HEK293 (cell line): ENCODE data around the gene CCM2L.

Experiments used
- CTCF ChIA-PET: fragments of 350-600 bp; formaldehyde crosslinking; extraction: SDS; loops from one replicate; lab custom pipeline; 2021; ENCODE audit warnings: antibody characterized with exemption; lab: Yijun Ruan, JAX
- POLR2A ChIA-PET: fragments of 300-600 bp; formaldehyde crosslinking; extraction: SDS; loops from one replicate; lab custom pipeline; 2020; ENCODE audit warnings: antibody characterized with exemption, inconsistent platforms; lab: Yijun Ruan, JAX
- H3K27ac ChIP-seq: fragments of 200-500 bp; sonication (Bioruptor generic); 2 replicates; pipeline ENCODE4 v1.5.1; 2014; ENCODE audit warnings: low read depth, low read length, control low read depth, inconsistent platforms; ENCODE audit errors: extremely low read depth
- H3K36me3 ChIP-seq, 2 experiments: fragments of 200-500 bp in 1 of 2; sonication (Bioruptor generic) in 1 of 2; 1 replicate in 1 of 2; 2 replicates in 1 of 2; pipeline ENCODE4 v1.5.1; 2014 to 2017; ENCODE audit warnings: inconsistent platforms in 2 of 2, low read length in 2 of 2; ENCODE audit not compliant: control insufficient read depth in 2 of 2, insufficient read depth in 1 of 2
- H3K4me1 ChIP-seq: fragments of 200-500 bp; sonication (Bioruptor generic); 2 replicates; pipeline ENCODE4 v1.5.1; 2014; ENCODE audit warnings: mild to moderate bottlenecking, low read length, inconsistent platforms; ENCODE audit not compliant: control insufficient read depth, insufficient read depth
- H3K4me3 ChIP-seq: 2 replicates; pipeline ENCODE4 v1.5.1; 2011; ENCODE audit warnings: low read depth, mild to moderate bottlenecking, control low read depth, low read length, moderate library complexity
- H3K9me3 ChIP-seq: fragments of 200-500 bp; sonication (Bioruptor generic); 2 replicates; pipeline ENCODE4 v1.5.1; 2014; ENCODE audit warnings: low read depth, low read length, inconsistent platforms; ENCODE audit not compliant: control insufficient read depth, insufficient read depth
- IKZF3 ChIP-seq: fragments of 450-650 bp; IDR thresholded peaks from 2 replicates; pipeline ENCODE4 v1.5.0; 2018; ENCODE audit warnings: missing biosample characterization, mild to moderate bottlenecking, missing genetic modification characterization, moderate library complexity
- MYNN ChIP-seq: fragments of 450-650 bp; formaldehyde crosslinking; IDR thresholded peaks from 2 replicates; pipeline ENCODE4 v1.5.1; 2016; ENCODE audit warnings: missing biosample characterization, missing genetic modification characterization, borderline replicate concordance
- PRDM1 ChIP-seq: fragments of 450-650 bp; formaldehyde crosslinking; IDR thresholded peaks from 2 replicates; pipeline ENCODE4; 2016; ENCODE audit warnings: missing biosample characterization, missing genetic modification characterization
- SP2 ChIP-seq: fragments of 450-650 bp; formaldehyde crosslinking; IDR thresholded peaks from 2 replicates; pipeline ENCODE4 v1.5.1; 2016; ENCODE audit warnings: missing biosample characterization, missing genetic modification characterization
- ZBTB17 ChIP-seq: fragments of 450-650 bp; formaldehyde crosslinking; IDR thresholded peaks from 2 replicates; pipeline ENCODE4 v1.5.1; 2016; ENCODE audit warnings: missing biosample characterization, missing genetic modification characterization
- ZFP3 ChIP-seq: fragments of 450-650 bp; formaldehyde crosslinking; IDR thresholded peaks from 2 replicates; pipeline ENCODE4 v1.5.1; 2016; ENCODE audit warnings: low read depth, missing biosample characterization, missing genetic modification characterization
- ZNF140 ChIP-seq: fragments of 450-650 bp; formaldehyde crosslinking; IDR thresholded peaks from 2 replicates; pipeline ENCODE4 v1.5.1; 2016; ENCODE audit warnings: missing biosample characterization, missing genetic modification characterization
- ZNF202 ChIP-seq: fragments of 450-650 bp; formaldehyde crosslinking; IDR thresholded peaks from 2 replicates; pipeline ENCODE4 v1.5.1; 2016; ENCODE audit warnings: missing biosample characterization, missing genetic modification characterization, borderline replicate concordance
- ZNF324 ChIP-seq: fragments of 450-650 bp; formaldehyde crosslinking; IDR thresholded peaks from 2 replicates; pipeline ENCODE4 v1.5.1; 2016; ENCODE audit warnings: missing biosample characterization, missing genetic modification characterization
- ZNF544 ChIP-seq: fragments of 450-650 bp; formaldehyde crosslinking; IDR thresholded peaks from 2 replicates; pipeline ENCODE4 v1.5.0; 2017; ENCODE audit warnings: missing biosample characterization, missing genetic modification characterization
- ZNF555 ChIP-seq: fragments of 450-650 bp; formaldehyde crosslinking; conservative IDR thresholded peaks from 2 replicates; pipeline ENCODE4 v1.5.1; 2017; ENCODE audit warnings: missing biosample characterization, mild to moderate bottlenecking, missing genetic modification characterization, inconsistent platforms
- ZNF571 ChIP-seq: fragments of 450-650 bp; formaldehyde crosslinking; IDR thresholded peaks from 2 replicates; pipeline ENCODE4 v1.5.0; 2017; ENCODE audit warnings: missing biosample characterization, missing genetic modification characterization
- ZNF626 ChIP-seq: fragments of 450-650 bp; sonication (Bioruptor Pico); formaldehyde crosslinking; IDR thresholded peaks from 2 replicates; pipeline ENCODE4 v1.5.1; 2018; ENCODE audit warnings: missing biosample characterization, missing genetic modification characterization, inconsistent platforms
- TF ChIP-seq, protein P1 (sequence below): fragments of 450-650 bp; formaldehyde crosslinking; IDR thresholded peaks from 2 replicates; pipeline ENCODE4 v1.5.1; 2016; ENCODE audit warnings: missing biosample characterization, missing genetic modification characterization
- TF ChIP-seq, protein P2 (sequence below): fragments of 450-650 bp; formaldehyde crosslinking; IDR thresholded peaks from 2 replicates; pipeline ENCODE4 v1.5.1; 2016; ENCODE audit warnings: missing biosample characterization, missing genetic modification characterization, borderline replicate concordance
- TF ChIP-seq, protein P3 (sequence below): fragments of 450-650 bp; formaldehyde crosslinking; IDR thresholded peaks from 2 replicates; pipeline ENCODE4 v1.5.1; 2016; ENCODE audit warnings: missing biosample characterization, missing genetic modification characterization
- TF ChIP-seq, protein P4 (sequence below): fragments of 450-650 bp; formaldehyde crosslinking; conservative IDR thresholded peaks from 2 replicates; pipeline ENCODE4 v1.5.1; 2016; ENCODE audit warnings: low read depth, missing biosample characterization, missing genetic modification characterization
- TF ChIP-seq, protein P5 (sequence below): fragments of 450-650 bp; IDR thresholded peaks from 2 replicates; pipeline ENCODE4 v1.5.1; 2018; ENCODE audit warnings: missing biosample characterization, missing genetic modification characterization
- TF ChIP-seq, protein P6 (sequence below): fragments of 450-650 bp; formaldehyde crosslinking; IDR thresholded peaks from 2 replicates; pipeline ENCODE4 v1.5.1; 2016; ENCODE audit warnings: missing biosample characterization, missing genetic modification characterization

The CCM2L gene

DNA sequence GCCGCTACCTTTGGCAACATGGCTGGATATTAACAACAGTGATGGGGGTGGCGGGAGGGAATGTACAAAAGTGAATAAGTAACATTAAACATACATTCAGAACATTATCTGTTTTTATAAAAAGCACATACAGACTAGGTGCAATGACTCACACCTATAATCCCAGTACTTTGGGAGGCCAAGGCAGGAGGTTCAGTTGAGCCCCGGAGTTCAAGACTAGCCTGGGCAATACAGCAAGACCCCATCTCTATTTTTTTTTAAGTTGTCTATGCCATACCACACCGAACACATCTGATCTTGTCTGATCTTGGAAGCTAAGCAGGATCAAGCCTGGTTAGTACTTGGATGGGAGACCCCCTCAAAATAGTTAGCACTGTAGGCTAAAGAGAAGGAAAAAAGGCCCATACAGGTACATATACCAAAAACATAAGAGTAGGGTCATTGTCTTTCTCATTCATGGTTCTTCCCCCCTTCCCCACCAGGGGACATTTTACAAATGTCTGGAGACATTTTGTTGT is 40.1 kb downstream of the CCM2L start:
- H3K36me3 ChIP-seq, result no peaks in the 10 kb centered on the region
- H3K4me1 ChIP-seq, result no peaks in the 10 kb centered on the region
- ChIA-PET CTCF (no interaction called here), POLR2A (no interaction called here)
- TF ChIP-seq, protein P1, sequence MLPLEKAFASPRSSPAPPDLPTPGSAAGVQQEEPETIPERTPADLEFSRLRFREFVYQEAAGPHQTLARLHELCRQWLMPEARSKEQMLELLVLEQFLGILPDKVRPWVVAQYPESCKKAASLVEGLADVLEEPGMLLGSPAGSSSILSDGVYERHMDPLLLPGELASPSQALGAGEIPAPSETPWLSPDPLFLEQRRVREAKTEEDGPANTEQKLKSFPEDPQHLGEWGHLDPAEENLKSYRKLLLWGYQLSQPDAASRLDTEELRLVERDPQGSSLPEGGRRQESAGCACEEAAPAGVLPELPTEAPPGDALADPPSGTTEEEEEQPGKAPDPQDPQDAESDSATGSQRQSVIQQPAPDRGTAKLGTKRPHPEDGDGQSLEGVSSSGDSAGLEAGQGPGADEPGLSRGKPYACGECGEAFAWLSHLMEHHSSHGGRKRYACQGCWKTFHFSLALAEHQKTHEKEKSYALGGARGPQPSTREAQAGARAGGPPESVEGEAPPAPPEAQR (tag by site-specific recombination), result no peak
- TF ChIP-seq ZNF626 (tag by site-specific recombination) (no peak), ZBTB17 (tag by site-specific recombination) (no peak), ZNF544 (tag by site-specific recombination) (no peak), IKZF3 (tag by site-specific recombination) (no peak), ZNF202 (tag by site-specific recombination) (no peak), SP2 (no peak), ZFP3 (no peak), ZNF571 (tag by site-specific recombination) (no peak), PRDM1 (no peak), ZNF140 (tag by site-specific recombination) (no peak), ZNF324 (tag by site-specific recombination) (no peak), ZNF555 (tag by site-specific recombination) (no peak), MYNN (tag by site-specific recombination) (no peak)
- TF ChIP-seq, protein P2, sequence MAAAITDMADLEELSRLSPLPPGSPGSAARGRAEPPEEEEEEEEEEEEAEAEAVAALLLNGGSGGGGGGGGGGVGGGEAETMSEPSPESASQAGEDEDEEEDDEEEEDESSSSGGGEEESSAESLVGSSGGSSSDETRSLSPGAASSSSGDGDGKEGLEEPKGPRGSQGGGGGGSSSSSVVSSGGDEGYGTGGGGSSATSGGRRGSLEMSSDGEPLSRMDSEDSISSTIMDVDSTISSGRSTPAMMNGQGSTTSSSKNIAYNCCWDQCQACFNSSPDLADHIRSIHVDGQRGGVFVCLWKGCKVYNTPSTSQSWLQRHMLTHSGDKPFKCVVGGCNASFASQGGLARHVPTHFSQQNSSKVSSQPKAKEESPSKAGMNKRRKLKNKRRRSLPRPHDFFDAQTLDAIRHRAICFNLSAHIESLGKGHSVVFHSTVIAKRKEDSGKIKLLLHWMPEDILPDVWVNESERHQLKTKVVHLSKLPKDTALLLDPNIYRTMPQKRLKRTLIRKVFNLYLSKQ, result no peak
- TF ChIP-seq, protein P3, sequence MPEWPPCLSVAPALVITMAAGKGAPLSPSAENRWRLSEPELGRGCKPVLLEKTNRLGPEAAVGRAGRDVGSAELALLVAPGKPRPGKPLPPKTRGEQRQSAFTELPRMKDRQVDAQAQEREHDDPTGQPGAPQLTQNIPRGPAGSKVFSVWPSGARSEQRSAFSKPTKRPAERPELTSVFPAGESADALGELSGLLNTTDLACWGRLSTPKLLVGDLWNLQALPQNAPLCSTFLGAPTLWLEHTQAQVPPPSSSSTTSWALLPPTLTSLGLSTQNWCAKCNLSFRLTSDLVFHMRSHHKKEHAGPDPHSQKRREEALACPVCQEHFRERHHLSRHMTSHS (tag by site-specific recombination), result no peak
- TF ChIP-seq, protein P4, sequence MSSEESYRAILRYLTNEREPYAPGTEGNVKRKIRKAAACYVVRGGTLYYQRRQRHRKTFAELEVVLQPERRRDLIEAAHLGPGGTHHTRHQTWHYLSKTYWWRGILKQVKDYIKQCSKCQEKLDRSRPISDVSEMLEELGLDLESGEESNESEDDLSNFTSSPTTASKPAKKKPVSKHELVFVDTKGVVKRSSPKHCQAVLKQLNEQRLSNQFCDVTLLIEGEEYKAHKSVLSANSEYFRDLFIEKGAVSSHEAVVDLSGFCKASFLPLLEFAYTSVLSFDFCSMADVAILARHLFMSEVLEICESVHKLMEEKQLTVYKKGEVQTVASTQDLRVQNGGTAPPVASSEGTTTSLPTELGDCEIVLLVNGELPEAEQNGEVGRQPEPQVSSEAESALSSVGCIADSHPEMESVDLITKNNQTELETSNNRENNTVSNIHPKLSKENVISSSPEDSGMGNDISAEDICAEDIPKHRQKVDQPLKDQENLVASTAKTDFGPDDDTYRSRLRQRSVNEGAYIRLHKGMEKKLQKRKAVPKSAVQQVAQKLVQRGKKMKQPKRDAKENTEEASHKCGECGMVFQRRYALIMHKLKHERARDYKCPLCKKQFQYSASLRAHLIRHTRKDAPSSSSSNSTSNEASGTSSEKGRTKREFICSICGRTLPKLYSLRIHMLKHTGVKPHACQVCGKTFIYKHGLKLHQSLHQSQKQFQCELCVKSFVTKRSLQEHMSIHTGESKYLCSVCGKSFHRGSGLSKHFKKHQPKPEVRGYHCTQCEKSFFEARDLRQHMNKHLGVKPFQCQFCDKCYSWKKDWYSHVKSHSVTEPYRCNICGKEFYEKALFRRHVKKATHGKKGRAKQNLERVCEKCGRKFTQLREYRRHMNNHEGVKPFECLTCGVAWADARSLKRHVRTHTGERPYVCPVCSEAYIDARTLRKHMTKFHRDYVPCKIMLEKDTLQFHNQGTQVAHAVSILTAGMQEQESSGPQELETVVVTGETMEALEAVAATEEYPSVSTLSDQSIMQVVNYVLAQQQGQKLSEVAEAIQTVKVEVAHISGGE (tag by site-specific recombination), result no peak
- TF ChIP-seq, protein P5, sequence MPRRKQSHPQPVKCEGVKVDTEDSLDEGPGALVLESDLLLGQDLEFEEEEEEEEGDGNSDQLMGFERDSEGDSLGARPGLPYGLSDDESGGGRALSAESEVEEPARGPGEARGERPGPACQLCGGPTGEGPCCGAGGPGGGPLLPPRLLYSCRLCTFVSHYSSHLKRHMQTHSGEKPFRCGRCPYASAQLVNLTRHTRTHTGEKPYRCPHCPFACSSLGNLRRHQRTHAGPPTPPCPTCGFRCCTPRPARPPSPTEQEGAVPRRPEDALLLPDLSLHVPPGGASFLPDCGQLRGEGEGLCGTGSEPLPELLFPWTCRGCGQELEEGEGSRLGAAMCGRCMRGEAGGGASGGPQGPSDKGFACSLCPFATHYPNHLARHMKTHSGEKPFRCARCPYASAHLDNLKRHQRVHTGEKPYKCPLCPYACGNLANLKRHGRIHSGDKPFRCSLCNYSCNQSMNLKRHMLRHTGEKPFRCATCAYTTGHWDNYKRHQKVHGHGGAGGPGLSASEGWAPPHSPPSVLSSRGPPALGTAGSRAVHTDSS (tag by site-specific recombination), result no peak
- TF ChIP-seq, protein P6, sequence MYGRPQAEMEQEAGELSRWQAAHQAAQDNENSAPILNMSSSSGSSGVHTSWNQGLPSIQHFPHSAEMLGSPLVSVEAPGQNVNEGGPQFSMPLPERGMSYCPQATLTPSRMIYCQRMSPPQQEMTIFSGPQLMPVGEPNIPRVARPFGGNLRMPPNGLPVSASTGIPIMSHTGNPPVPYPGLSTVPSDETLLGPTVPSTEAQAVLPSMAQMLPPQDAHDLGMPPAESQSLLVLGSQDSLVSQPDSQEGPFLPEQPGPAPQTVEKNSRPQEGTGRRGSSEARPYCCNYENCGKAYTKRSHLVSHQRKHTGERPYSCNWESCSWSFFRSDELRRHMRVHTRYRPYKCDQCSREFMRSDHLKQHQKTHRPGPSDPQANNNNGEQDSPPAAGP (tag by site-specific recombination), result no peak
- no peaks in the 10 kb centered on the region for H3K9me3 ChIP-seq
- no peak overlapping the region for H3K4me3 ChIP-seq
- no peak overlapping the region for H3K27ac ChIP-seq
